Fibroblast of pulmonary artery (primary cell): Measurements from ENCODE around the gene NOS1.

Source experiments
- DNase-seq: peaks from one replicate; pipeline ENCODE4 v3.0.0-alpha.2; 2010; ENCODE audit warnings: low read depth
- H3K4me3 ChIP-seq: replicated peaks from 2 replicates; pipeline ENCODE4 v1.5.1; 2011; ENCODE audit warnings: low read depth, mild to moderate bottlenecking, control low read depth, low read length, moderate library complexity
- TF ChIP-seq, protein P1 (sequence below): IDR thresholded peaks from 2 replicates; pipeline ENCODE4 v1.5.1; 2011; ENCODE audit warnings: mild to moderate bottlenecking, control low read depth, low read length, inconsistent platforms; ENCODE audit errors: missing control alignments

Gene NOS1

DNA sequence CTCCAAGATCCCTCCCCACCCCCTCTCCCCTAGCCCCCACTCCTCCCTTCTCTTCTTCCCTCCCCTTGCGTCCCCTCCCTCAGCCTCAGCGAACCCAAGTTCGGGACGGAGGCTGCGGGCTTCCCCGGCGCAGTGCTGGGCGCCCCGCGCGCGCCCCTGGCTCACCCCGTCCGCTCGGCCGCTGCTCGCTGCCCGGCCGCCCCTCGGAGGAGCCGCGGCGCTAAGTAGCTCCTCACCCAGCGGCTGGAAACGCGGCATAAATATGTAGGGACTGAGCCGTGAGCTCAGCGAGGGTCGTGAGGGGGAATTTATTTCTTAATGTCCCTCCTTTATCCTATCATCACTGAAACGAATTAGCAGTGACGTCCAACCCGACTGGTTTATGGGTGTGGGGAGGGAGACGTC, at the start of gene NOS1:
TSS of gene NOS1 (minus strand) at position 280 of the 405 bp plus-strand sequence. CDS start 30,557 bp downstream, outside the sequence.
- TF ChIP-seq, protein P1, sequence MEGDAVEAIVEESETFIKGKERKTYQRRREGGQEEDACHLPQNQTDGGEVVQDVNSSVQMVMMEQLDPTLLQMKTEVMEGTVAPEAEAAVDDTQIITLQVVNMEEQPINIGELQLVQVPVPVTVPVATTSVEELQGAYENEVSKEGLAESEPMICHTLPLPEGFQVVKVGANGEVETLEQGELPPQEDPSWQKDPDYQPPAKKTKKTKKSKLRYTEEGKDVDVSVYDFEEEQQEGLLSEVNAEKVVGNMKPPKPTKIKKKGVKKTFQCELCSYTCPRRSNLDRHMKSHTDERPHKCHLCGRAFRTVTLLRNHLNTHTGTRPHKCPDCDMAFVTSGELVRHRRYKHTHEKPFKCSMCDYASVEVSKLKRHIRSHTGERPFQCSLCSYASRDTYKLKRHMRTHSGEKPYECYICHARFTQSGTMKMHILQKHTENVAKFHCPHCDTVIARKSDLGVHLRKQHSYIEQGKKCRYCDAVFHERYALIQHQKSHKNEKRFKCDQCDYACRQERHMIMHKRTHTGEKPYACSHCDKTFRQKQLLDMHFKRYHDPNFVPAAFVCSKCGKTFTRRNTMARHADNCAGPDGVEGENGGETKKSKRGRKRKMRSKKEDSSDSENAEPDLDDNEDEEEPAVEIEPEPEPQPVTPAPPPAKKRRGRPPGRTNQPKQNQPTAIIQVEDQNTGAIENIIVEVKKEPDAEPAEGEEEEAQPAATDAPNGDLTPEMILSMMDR, result no peak
- no peak within 1 kb of the TSS for H3K4me3 ChIP-seq
- DNase-seq, result no peak

DNA sequence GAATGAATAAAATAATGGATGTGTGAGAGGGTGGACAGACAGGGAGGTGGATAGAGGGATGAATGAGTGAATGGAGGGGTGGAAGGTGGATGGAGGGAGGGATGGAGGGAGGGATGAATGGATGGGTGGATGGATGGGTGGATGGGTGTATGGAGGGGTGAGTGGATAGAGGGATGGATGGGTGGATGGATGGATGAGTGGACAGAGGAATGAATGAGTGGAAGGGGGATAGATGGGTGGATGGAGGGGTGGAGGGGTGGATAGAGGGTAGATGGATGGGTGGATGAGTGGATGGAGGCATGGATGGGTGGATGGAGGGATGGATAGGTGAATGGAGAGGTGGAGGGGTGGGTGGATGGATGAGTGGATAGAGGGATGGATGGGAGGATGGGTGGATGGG, 47.9 kb upstream of the NOS1 start:
- TF ChIP-seq, protein P1, result no peak
- DNase-seq, result no peak
- H3K4me3 ChIP-seq, result no peak overlapping the region

DNA sequence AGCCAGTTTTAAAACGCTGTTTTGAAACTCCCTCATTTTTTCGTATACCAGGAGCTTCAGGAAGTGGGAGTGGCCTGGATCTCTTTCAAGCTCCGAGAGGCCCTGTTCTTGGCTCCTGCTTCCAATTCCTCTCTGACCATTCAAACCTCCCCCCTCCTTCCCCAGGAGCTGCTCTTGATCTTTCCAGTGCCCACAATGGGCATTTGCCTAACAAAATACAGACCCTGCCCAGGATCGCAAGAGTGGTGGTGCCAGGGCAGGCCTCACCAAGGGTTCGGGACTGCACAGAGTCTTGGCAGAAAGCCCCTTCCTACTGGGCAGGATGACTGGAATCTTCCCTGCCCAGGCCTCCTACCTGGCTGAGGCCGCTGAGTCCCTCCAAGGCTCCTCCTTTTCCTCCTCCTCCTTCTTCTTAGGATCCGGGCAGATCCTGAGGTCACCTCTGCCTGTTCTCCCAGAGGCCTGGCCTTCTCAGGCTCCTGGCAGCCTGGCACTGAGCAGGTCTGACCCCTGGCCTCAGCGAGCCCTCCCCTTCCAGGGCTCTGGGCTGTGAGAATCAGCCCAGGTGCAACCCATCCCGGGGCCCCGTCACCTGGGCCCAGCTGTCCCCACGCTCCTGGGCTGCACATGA, 46.9 kb upstream of the NOS1 start:
- peak; percentile 5 for DNase-seq
- TF ChIP-seq, protein P1, result no peak

DNA sequence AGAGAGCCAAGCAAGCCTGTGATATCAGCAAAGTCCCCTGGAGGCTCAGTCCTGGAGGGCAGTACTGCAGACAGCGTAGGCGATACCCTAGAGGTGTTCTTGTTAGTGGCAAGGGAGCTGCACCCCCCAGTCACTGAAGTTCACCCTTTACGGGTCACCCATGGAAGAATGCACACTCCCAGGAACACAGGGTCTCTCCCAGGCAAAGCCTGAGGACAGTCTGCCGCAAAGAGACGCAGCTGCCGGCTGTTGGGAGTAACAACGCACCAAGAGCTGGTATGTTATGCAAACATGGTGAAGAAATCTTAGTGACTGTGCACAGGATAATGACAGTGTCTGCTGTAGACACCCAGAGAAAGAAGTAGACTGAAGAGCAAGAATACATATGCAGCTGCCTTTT, 43.5 kb upstream of the NOS1 start:
- H3K4me3 ChIP-seq, result no peak overlapping the region
- TF ChIP-seq, protein P1, result no peak
- DNase-seq, result no peak

More for the DNA sequence above, 46.9 kb upstream of the NOS1 start:
- H3K4me3 ChIP-seq, result no peak overlapping the region

DNA sequence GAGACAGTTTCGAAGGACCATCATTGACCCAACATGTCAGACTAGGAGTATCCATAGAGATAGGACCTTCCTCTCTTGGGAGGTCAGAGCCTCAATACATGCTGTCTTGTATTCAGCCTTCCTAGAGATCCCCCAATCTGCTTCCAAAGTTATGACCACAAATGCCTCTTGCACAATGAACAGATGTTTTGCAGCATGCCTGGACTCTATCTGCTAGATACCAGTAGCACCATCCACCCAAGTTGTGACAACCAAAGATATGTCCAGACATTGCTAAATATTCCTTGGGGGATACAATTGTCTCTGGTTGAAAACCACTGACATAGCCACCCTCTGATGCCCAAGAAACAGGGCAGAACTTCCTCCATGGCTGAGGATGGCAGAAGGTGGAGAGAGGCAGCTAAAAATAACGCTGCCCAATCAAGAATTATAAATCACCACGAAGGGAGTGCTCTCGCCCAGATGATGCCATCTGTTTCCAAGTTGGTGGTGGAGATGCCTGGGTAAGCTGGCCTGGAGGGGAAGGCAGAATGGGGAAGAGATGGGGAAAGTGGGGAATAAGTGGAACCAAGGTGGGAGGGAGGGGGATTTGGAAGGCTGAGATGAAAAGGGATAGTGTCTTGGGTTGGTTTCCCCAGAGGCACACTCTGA, 42.9 kb upstream of the NOS1 start:
- no peak for DNase-seq
- H3K4me3 ChIP-seq, result no peak overlapping the region
- TF ChIP-seq, protein P1, result no peak

DNA sequence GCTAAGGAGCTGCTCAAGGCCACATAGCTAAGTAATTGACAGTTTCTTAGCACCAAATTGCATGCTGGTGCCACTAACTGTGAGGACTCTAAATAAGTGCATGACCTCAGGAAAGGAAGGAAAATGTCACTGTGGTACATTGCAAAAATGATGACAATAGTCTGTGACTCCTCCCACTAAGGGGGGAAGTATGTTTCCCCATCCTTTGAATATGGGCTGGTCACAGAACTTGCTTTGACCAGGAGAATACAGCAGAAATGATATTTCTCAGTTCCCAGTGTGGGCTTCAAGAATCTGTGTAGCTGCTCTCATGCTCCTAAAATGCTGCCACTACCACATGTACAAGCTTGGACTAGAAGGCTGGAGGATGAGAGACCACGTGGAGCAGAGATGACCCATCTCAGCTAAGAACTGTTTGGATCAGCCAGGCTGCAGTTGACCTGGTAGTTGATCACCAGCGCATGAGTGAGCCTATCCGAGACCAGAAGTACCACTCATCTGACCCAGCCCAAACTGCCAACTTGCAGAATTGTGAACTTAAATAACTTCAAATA, 42.2 kb upstream of the NOS1 start:
- no peak for DNase-seq
- no peak overlapping the region for H3K4me3 ChIP-seq
- TF ChIP-seq, protein P1, result no peak
